Upper lobe of left lung (tissue), 4 donors: Measurements from ENCODE around the gene SIRPB1.

Experiments
- CTCF ChIP-seq, 6 experiments: fragments of 450-650 bp in 4 of 6; fragments of 200-600 bp in 2 of 6; sonication (generic) in 2 of 6; IDR thresholded peaks; one replicate each; pipeline ENCODE4 v1.5.1; 2016 to 2019; ENCODE audit warnings: antibody characterized with exemption in 6 of 6
- POLR2A ChIP-seq, 4 donors: fragments of 450-650 bp; IDR thresholded peaks; one replicate each; pipeline ENCODE4 v1.5.1; 2016 to 2017; ENCODE audit warnings: antibody characterized with exemption in 4 of 4, mild to moderate bottlenecking in 2 of 4

GRCh38 chr20:1621316-1621715, 1.5 kb upstream of the SIRPB1 start:
- TF ChIP-seq CTCF (IDR thresholded peaks at IDR 0.05): no peak
- no peak for TF ChIP-seq POLR2A (IDR thresholded peaks at IDR 0.05)
